HFF-Myc (cell line): ENCODE results near the gene ENAH.
"Not testable (repeated sequence)": the region's sequence is repeated elsewhere in the genome, so short reads cannot be mapped to it uniquely, and the experiment has no call there.

ENCODE experiments used
- DNase-seq: peaks from one replicate; pipeline ENCODE4 v3.0.0-alpha.2; 2011; ENCODE audit warnings: low read depth; ENCODE audit errors: extremely low read depth
- H3K4me3 ChIP-seq: replicated peaks from 2 replicates; pipeline ENCODE4 v1.5.1; 2011; ENCODE audit warnings: low read depth, mild to moderate bottlenecking, control low read depth, low read length
- CTCF ChIP-seq: IDR thresholded peaks from 2 replicates; pipeline ENCODE4 v1.5.1; 2012; ENCODE audit warnings: mild to moderate bottlenecking, low read depth, low read length, control low read depth; ENCODE audit errors: missing control alignments

ENAH gene

DNA sequence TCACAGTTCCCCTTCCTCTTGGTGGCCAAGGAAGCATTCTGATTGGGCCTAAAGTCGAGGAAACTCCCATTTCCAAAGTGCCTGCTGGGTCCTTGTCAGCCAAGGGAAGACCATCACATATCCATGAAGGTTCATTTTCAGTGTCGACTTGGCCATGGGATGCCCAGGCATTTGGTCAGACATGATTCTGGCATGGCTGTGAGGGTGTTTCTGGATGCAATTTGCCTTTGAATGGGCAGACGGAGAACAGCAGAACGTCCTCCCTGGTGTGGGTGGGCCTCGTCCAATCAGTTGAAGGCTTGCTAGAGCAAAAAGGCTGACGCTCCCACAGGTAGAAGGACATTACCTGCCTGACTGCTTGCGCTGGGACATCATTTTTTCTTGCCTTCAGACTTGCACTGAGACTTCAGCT lies 176.8 kb downstream of the ENAH start:
- TF ChIP-seq CTCF: no peak
- DNase-seq: no peak
- H3K4me3 ChIP-seq: no peak overlapping the region

GRCh38 chr1:225474986-225475820 lies 177.7 kb downstream of the ENAH start:
- peak; percentile 100 for TF ChIP-seq CTCF
- H3K4me3 ChIP-seq: no peak overlapping the region
- DNase-seq: no peak

GRCh38 chr1:225474439-225474985 lies 178.4 kb downstream of the ENAH start:
- H3K4me3 ChIP-seq: no peak overlapping the region
- TF ChIP-seq CTCF: no peak
- DNase-seq: no peak

DNA sequence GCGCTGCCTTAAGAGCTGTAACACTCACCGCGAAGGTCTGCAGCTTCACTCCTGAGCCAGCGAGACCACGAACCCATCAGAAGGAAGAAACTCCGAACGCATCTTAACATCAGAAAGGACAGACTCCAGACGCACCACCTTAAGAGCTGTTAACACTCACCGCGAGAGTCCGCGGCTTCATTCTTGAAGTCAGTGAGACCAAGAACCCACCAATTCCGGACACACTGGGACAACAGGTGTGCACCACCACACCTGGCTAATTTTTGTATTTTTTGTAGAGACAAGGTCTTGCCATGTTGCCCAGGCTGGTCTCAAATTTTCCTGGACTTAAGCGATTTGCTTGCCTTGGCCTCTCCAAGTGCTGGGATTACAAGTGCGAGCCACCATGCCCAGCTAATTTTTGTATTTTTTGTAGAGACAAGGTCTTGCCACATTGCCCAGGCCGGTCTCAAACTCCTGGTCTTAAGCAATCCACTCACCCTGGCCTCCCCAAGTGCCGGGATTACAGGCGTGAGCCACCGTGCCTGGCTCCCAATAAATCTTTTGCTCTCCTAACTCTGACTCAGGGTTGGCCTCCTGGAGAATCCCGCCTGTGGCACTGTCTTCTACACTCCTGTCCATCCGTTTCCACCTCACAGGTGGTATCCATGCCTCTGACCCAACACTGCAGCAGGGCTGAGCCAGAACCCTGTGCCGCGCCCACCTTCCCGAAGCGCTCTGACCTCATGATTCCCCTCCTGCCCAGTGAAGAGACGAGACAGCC lies 179.1 kb downstream of the ENAH start:
- not testable (repeated sequence) for DNase-seq

GRCh38 chr1:225473266-225473665 lies 179.7 kb downstream of the ENAH start:
- not testable (repeated sequence) for DNase-seq, H3K4me3 ChIP-seq

More for the DNA sequence above, 179.1 kb downstream of the ENAH start:
- not testable (repeated sequence) for H3K4me3 ChIP-seq

DNA sequence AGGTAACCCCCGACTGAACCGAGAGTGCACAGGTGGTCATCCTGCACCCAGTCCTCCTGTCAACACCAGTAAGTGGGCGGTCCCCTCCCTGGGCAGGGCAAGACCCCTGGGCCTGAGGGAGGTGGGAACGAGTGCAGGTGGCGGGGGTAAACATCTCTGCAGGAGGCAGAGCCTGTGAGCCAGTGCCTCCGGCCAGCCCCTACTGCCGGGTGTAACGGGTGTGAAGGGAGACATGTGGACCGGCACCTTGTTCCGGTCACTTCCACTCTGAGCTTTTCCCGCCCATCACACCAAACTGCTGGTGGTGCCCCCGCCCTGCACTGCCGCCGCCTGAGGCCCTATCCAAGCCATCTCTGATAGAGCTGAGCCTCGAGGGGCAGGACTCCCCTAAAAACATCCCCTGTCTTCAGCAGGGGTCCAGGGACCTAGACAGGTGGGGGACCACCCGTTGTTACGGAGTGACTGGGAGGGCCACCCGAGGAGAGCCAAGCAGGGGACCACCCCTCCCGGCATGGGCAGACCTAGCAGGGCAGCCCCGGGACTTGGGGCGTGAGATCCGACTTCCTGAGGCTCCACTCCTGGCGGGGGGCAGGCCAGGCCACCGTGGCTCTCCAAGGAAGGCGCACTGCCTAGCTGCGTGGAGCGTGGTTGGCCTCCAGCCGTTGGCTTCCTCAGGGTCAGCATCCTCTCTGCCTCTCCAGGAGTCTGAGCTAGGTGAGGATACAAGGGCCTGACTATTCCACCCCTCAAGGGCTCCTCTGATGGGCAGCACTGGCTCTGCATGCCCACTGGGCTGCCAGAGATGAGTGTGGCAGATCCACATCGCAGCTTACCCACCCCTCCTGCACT lies 181.2 kb downstream of the ENAH start:
- no peak overlapping the region for H3K4me3 ChIP-seq
- no peak for DNase-seq
- TF ChIP-seq CTCF: no peak

GRCh38 chr1:225471109-225471452 lies 181.8 kb downstream of the ENAH start:
- TF ChIP-seq CTCF: no peak
- no peak overlapping the region for H3K4me3 ChIP-seq
- DNase-seq: no peak
